H1 (cell line): ENCODE data around the gene SLC2A11. TPM values are rescaled to one million over a fixed set of nuclear protein-coding genes. Genes with fewer than 3 reads are reported as not detected.

Experiments
- CTCF ChIA-PET: fragments of 300-600 bp; sonication (Branson Sonifier 250); formaldehyde crosslinking; loops from one replicate; lab custom pipeline; 2021; ENCODE audit not compliant: partially characterized antibody; lab: Charles Lee
- POLR2A ChIA-PET: fragments of 300-600 bp; sonication (Branson Sonifier 250); formaldehyde crosslinking; loops from one replicate; lab custom pipeline; 2021; ENCODE audit warnings: inconsistent platforms; ENCODE audit not compliant: partially characterized antibody; lab: Charles Lee
- DNase-seq, 2 experiments: peaks; one replicate each; pipeline versions ENCODE4 v3.0.0 to v3.0.0-alpha.2; 2010 to 2022; ENCODE audit warnings: low spot score in 2 of 2, low read depth in 1 of 2, mixed read lengths in 1 of 2
- FAIRE-seq: peaks from 2 replicates; lab custom pipeline; 2011; peaks lifted over from hg19 to GRCh38; lab: Jason Lieb, UNC
- H2AFZ ChIP-seq: 2 replicates; pipeline ENCODE4 v1.8.1; 2012; ENCODE audit warnings: low read length, inconsistent platforms
- H2AK5ac ChIP-seq: 2 replicates; pipeline ENCODE4 v1.6.1; 2013; ENCODE audit warnings: low read depth, low read length
- H2BK120ac ChIP-seq: replicated peaks from 2 replicates; pipeline ENCODE3; 2013; ENCODE audit warnings: low read depth, low read length, inconsistent platforms
- H2BK12ac ChIP-seq: 2 replicates; pipeline ENCODE4 v1.6.1; 2013; ENCODE audit warnings: low read depth, low read length
- H2BK15ac ChIP-seq: 2 replicates; pipeline ENCODE4 v1.6.1; 2013; ENCODE audit warnings: low read length
- H2BK20ac ChIP-seq: 2 replicates; pipeline ENCODE4 v1.6.1; 2013; ENCODE audit warnings: low read length
- H2BK5ac ChIP-seq: 2 replicates; pipeline ENCODE4 v1.6.1; 2013; ENCODE audit warnings: low read depth, low read length
- H3K14ac ChIP-seq: 2 replicates; pipeline ENCODE4 v1.6.1; 2013; ENCODE audit warnings: inconsistent platforms; ENCODE audit not compliant: insufficient read length
- H3K18ac ChIP-seq: 2 replicates; pipeline ENCODE4 v1.6.1; 2013; ENCODE audit warnings: low read length; ENCODE audit errors: extremely low read depth
- H3K23ac ChIP-seq: 2 replicates; pipeline ENCODE4 v1.6.1; 2013; ENCODE audit warnings: inconsistent platforms; ENCODE audit not compliant: insufficient read length
- H3K23me2 ChIP-seq: 2 replicates; pipeline ENCODE4 v1.6.1; 2013; ENCODE audit warnings: low read depth, low read length
- H3K27ac ChIP-seq: 2 replicates; pipeline ENCODE4 v1.6.1; 2011; ENCODE audit warnings: low read depth, low read length, inconsistent platforms
- H3K27me3 ChIP-seq, 4 experiments: replicated peaks in 1 of 4; 1 replicate in 1 of 4; 2 replicates in 3 of 4; pipeline versions ENCODE4 v1.6.1 to v1.8.1; 2011 to 2013; ENCODE audit warnings: low read length in 3 of 4, mild to moderate bottlenecking in 3 of 4, inconsistent platforms in 2 of 4, mixed read lengths in 2 of 4, moderate library complexity in 1 of 4; ENCODE audit not compliant: control insufficient read depth in 3 of 4, insufficient read depth in 3 of 4; ENCODE audit errors: extremely low read depth in 1 of 4
- H3K36me3 ChIP-seq, 4 experiments: 2 replicates each; pipeline versions ENCODE4 v1.6.1 to v1.8.1; 2011 to 2013; ENCODE audit warnings: mild to moderate bottlenecking in 4 of 4, low read length in 3 of 4, moderate library complexity in 2 of 4, control low read depth in 1 of 4, inconsistent platforms in 1 of 4; ENCODE audit not compliant: insufficient read depth in 4 of 4, control insufficient read depth in 2 of 4
- H3K4ac ChIP-seq: replicated peaks from 2 replicates; pipeline ENCODE3; 2013; ENCODE audit warnings: low read length, low read depth, mixed read lengths, inconsistent platforms; ENCODE audit not compliant: insufficient read length
- H3K4me1 ChIP-seq, 4 experiments: replicated peaks in 1 of 4; 1 replicate in 1 of 4; 2 replicates in 3 of 4; pipeline versions ENCODE4 v1.6.1 to v1.8.1; 2011 to 2013; ENCODE audit warnings: low read length in 3 of 4, inconsistent platforms in 2 of 4, mixed read lengths in 1 of 4; ENCODE audit not compliant: insufficient read depth in 4 of 4, control insufficient read depth in 3 of 4
- H3K4me2 ChIP-seq, 2 experiments: 2 replicates each; pipeline versions ENCODE4 v1.6.1 to v1.8.1; 2011 to 2013; ENCODE audit warnings: low read depth in 2 of 2, low read length in 2 of 2, control low read depth in 1 of 2, inconsistent platforms in 1 of 2, mild to moderate bottlenecking in 1 of 2; ENCODE audit not compliant: insufficient read depth in 1 of 2
- H3K4me3 ChIP-seq, 4 experiments: fragments of 200-600, 300-600 bp in 1 of 4; sonication (generic), shearing (Covaris generic), sonication (Bioruptor Twin) in 1 of 4; 2 replicates each; pipeline versions ENCODE4 v1.5.1 to v1.8.1; 2011 to 2016; ENCODE audit warnings: low read length in 4 of 4, low read depth in 3 of 4, control low read depth in 2 of 4, inconsistent platforms in 2 of 4, mild to moderate bottlenecking in 2 of 4, mixed read lengths in 1 of 4, moderate library complexity in 1 of 4; ENCODE audit not compliant: insufficient read depth in 2 of 4; ENCODE audit errors: extremely low read depth in 1 of 4
- H3K56ac ChIP-seq: replicated peaks from 2 replicates; pipeline ENCODE3; 2013; ENCODE audit warnings: low read depth, mild to moderate bottlenecking, mixed read lengths, low read length, inconsistent platforms; ENCODE audit not compliant: insufficient read length
- H3K79me1 ChIP-seq: 2 replicates; pipeline ENCODE4 v1.6.1; 2013; ENCODE audit warnings: low read depth, low read length, control low read depth
- H3K79me2 ChIP-seq, 2 experiments: 2 replicates each; pipeline versions ENCODE4 v1.6.1 to v1.8.1; 2012 to 2013; ENCODE audit warnings: low read length in 2 of 2, mild to moderate bottlenecking in 2 of 2, inconsistent platforms in 1 of 2; ENCODE audit not compliant: insufficient read depth in 2 of 2, control insufficient read depth in 1 of 2
- H3K9ac ChIP-seq, 4 experiments: replicated peaks in 1 of 4; 1 replicate in 1 of 4; 2 replicates in 3 of 4; pipeline versions ENCODE4 v1.6.1 to v1.8.1; 2011 to 2013; ENCODE audit warnings: low read depth in 3 of 4, low read length in 3 of 4, control low read depth in 2 of 4, mild to moderate bottlenecking in 2 of 4, moderate library complexity in 2 of 4, inconsistent platforms in 1 of 4; ENCODE audit errors: extremely low read depth in 1 of 4
- H3K9me3 ChIP-seq, 2 experiments: 2 replicates each; pipeline versions ENCODE4 v1.6.1 to v1.8.1; 2012 to 2013; ENCODE audit warnings: mild to moderate bottlenecking in 2 of 2, moderate library complexity in 2 of 2, control low read depth in 1 of 2, inconsistent platforms in 1 of 2, low read depth in 1 of 2, low read length in 1 of 2, mixed read lengths in 1 of 2; ENCODE audit not compliant: insufficient read depth in 2 of 2
- H4K20me1 ChIP-seq, 2 experiments: replicated peaks in 1 of 2; 2 replicates each; pipeline versions ENCODE3 to v1.8.1; 2011 to 2013; ENCODE audit warnings: inconsistent platforms in 2 of 2, low read length in 2 of 2, mild to moderate bottlenecking in 1 of 2; ENCODE audit not compliant: insufficient read depth in 2 of 2, control insufficient read depth in 1 of 2
- H4K5ac ChIP-seq: 2 replicates; pipeline ENCODE4 v1.6.1; 2013; ENCODE audit warnings: low read length, low read depth, mixed read lengths, inconsistent platforms; ENCODE audit not compliant: insufficient read length
- H4K8ac ChIP-seq: 2 replicates; pipeline ENCODE4 v1.8.0; 2013; ENCODE audit warnings: mild to moderate bottlenecking, moderate library complexity, low read length, inconsistent platforms; ENCODE audit not compliant: insufficient read depth; ENCODE audit errors: extremely low read depth
- H4K91ac ChIP-seq: replicated peaks from 2 replicates; pipeline ENCODE3; 2013; ENCODE audit warnings: low read length, mixed read lengths, inconsistent platforms; ENCODE audit not compliant: insufficient read length
- CBX8 ChIP-seq: fragments of 300-800, 300-1000 bp; sonication (generic); IDR thresholded peaks from 2 replicates; pipeline ENCODE4 v1.7.1; 2016; ENCODE audit warnings: low read depth, low read length, borderline replicate concordance
- CHD2 ChIP-seq: IDR thresholded peaks from 2 replicates; pipeline ENCODE4 v1.6.1; 2012; ENCODE audit warnings: low read length, improper control_type of control experiment
- RAD21 ChIP-seq, 2 experiments: IDR thresholded peaks in 1 of 2; conservative IDR thresholded peaks in 1 of 2; 2 replicates each; pipeline ENCODE4 v1.6.1; 2011; ENCODE audit warnings: low read depth in 2 of 2, low read length in 2 of 2, improper control_type of control experiment in 1 of 2, inconsistent platforms in 1 of 2, mild to moderate bottlenecking in 1 of 2, moderate library complexity in 1 of 2
- RXRA ChIP-seq: IDR thresholded peaks from 2 replicates; pipeline ENCODE4 v1.6.1; 2011; ENCODE audit warnings: low read depth, mild to moderate bottlenecking, low read length, moderate library complexity; ENCODE audit not compliant: insufficient read depth
- TAF1 ChIP-seq: IDR thresholded peaks from 2 replicates; pipeline ENCODE4 v1.6.1; 2011; ENCODE audit warnings: mild to moderate bottlenecking, low read depth, low read length
- whole genome bisulfite sequencing, 2 experiments: shearing (Covaris generic) in 1 of 2; methylation state at CpG; one replicate each; pipeline versions ENCODE4 v1.1.6 to v1.1.7; 2013 to 2015; ENCODE audit warnings: low lambda C conversion rate in 2 of 2, mixed read lengths in 2 of 2, inconsistent platforms in 1 of 2, low coverage in 1 of 2, missing lambda C conversion rate in 1 of 2; ENCODE audit not compliant: insufficient replicate concordance in 2 of 2, insufficient coverage in 1 of 2, insufficient read length in 1 of 2; ENCODE audit errors: extremely low coverage in 1 of 2, missing lambda C conversion rate in 1 of 2; 5-methylcytosine and 5-hydroxymethylcytosine counted together
- polyA plus RNA-seq, 7 experiments: library from polyadenylated mRNA; depleted of rRNA in 3 of 7; stranded (reverse) in 5 of 7; unstranded in 2 of 7; fragments of >200 nt in 5 of 7; fragments of 200-250 nt in 2 of 7; gene quantifications; 1 replicate in 5 of 7; 2 replicates in 1 of 7; 4 replicates in 1 of 7; pipeline versions ENCODE4 v1.2.1 to v1.2.3, GENCODE V29; 2011 to 2013; ENCODE audit warnings: missing spikeins in 2 of 7, mixed read lengths in 2 of 7
- total RNA-seq: library from RNA; stranded (reverse); fragmentation: NEBNext Ultra II Directional; extraction: Animal tissue kit (Norgen Biotek cat#: 25700); gene quantifications from 2 replicates; pipeline ENCODE4 v1.2.1, GENCODE V29; 2021
- TF ChIP-seq, protein P1 (sequence below), 3 experiments: IDR thresholded peaks; 1 replicate in 2 of 3; 2 replicates in 1 of 3; pipeline versions ENCODE4 v1.5.1 to v1.6.1; 2011; ENCODE audit warnings: low read length in 3 of 3, mild to moderate bottlenecking in 3 of 3, inconsistent platforms in 2 of 3, low read depth in 1 of 3, moderate library complexity in 1 of 3; ENCODE audit not compliant: insufficient read depth in 1 of 3; ENCODE audit errors: control extremely low read depth in 1 of 3

Gene SLC2A11
- total and polyA plus RNA-seq, 2 of the 8 experiments (the other 6 are each of a cell fraction or from before 2014, with no cell fraction given): 10.7 to 12.5 TPM

DNA sequence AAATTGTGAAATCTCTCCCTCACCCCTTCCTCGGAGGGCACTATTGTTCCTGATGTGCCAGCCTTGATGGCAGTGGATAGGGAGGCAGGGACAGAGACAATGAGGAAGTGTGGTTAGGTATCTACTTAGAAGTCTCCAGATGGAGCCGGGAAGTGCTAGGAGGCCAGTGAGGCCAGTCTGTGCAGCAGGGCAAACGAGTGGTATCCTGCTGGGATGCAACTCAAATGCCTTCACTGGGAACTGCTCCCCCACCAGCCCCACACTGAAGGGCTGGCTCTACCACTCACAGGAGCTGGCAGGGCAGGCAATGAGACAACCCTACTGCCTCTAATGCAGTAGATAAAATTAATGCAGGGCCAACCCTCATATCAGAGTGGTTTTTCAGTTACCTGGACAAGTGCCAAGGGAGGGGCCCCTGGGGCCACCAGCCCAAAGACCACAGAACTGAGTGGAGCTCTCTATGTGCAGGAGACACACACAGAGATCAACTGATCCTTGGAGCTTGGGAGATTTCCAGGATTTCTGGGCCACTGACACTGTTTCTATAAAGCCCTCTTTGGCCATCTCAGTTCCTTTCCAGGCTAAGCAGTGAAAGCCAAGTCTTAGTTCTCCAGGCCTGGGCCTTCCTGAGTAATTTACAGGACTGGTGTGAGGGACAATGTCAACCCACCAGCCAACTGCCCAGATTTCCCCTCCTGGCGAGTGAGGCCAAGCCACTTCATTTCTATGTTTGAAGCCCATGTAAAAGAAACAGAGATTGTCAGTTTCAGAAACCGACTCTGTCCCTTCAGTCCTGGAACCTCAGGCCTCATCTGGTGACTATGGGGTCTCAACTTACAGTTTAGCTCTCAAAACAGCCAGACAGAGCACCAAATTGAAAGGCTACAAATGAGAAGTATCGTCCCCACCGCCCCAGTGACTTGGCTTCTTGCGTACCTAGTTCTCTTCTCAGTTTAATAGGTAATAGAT, 40.6 kb downstream of the SLC2A11 start:
- Histone ChIP-seq H3K36me3 (peaks cover 14 to 20% (median 18%) of the 10 kb centered on the region in 4 experiments), H4K5ac (no peak overlapping the region), H3K18ac (no peak overlapping the region; the same call in 1 of the 2 replicates), H3K23ac (no peak overlapping the region), H2AFZ (no peak overlapping the region), H2BK15ac (no peak overlapping the region), H3K4me3 (no peak overlapping the region), H4K8ac (no peak overlapping the region), H3K56ac (no peak overlapping the region), H3K27me3 (no peaks in the 10 kb centered on the region; a peak in 1 of 7 replicates), H3K4me2 (peak overlapping the region in 1 of 2 experiments; percentile 35; a peak in 1 of 4 replicates), H2BK5ac (no peak overlapping the region; the same call in 1 of the 2 replicates), H2BK12ac (no peak overlapping the region; the same call in 1 of the 2 replicates), H2BK120ac (no peak overlapping the region), H3K79me1 (no peaks in the 10 kb centered on the region; the same call in none of the 2 replicates), H4K20me1 (peaks cover 5 to 11% of the 10 kb centered on the region in 2 experiments), H3K4ac (no peak overlapping the region), H3K79me2 (peaks cover 0 to 7% of the 10 kb centered on the region in 2 experiments; a peak in 1 of 4 replicates), H3K9me3 (peaks cover 2 to 5% of the 10 kb centered on the region in 2 experiments; a peak in 1 of 4 replicates), H4K91ac (no peak overlapping the region), H3K27ac (0 out of 2 replicates have a peak overlapping the region, but pooled peaks have one; percentile 22), H3K23me2 (peaks cover 6% of the 10 kb centered on the region), H3K9ac (no peak overlapping the region), H2BK20ac (no peak overlapping the region), H3K14ac (no peak overlapping the region), H3K4me1 (peaks cover 7 to 28% (median 13%) of the 10 kb centered on the region in 4 experiments), H2AK5ac (peak overlapping the region; percentile 7; the same call in 1 of the 2 replicates)
- FAIRE-seq (no peak), DNase-seq (no peak)
- ChIA-PET POLR2A (interaction anchor here (0.9 to 1.5 kb wide), 8 partner anchors 8 to 41 kb away, joined by 3 to 6 read pairs (median 4); partner anchors contain the start of gene SLC2A11), CTCF (interaction anchor here (1.4 kb wide), 1 partner anchor 10 kb away, joined by 3 read pairs; no protein-coding TSS in a partner anchor)
- WGBS, 2 experiments: 64% methylated on average over 8 of the region's 8 CpGs; no CpG with 5 or more reads in 1 of the 2 experiments
- TF ChIP-seq CHD2 (no peak), CBX8 (no peak), RAD21 (IDR thresholded peaks at IDR 0.05 in 1 of 2, conservative IDR thresholded peaks at IDR 0.05 in 1 of 2; ENCODE audit: low read depth in 2 of 2, low read length in 2 of 2) (no peak), TAF1 (no peak), RXRA (no peak)
- TF ChIP-seq, protein P1, sequence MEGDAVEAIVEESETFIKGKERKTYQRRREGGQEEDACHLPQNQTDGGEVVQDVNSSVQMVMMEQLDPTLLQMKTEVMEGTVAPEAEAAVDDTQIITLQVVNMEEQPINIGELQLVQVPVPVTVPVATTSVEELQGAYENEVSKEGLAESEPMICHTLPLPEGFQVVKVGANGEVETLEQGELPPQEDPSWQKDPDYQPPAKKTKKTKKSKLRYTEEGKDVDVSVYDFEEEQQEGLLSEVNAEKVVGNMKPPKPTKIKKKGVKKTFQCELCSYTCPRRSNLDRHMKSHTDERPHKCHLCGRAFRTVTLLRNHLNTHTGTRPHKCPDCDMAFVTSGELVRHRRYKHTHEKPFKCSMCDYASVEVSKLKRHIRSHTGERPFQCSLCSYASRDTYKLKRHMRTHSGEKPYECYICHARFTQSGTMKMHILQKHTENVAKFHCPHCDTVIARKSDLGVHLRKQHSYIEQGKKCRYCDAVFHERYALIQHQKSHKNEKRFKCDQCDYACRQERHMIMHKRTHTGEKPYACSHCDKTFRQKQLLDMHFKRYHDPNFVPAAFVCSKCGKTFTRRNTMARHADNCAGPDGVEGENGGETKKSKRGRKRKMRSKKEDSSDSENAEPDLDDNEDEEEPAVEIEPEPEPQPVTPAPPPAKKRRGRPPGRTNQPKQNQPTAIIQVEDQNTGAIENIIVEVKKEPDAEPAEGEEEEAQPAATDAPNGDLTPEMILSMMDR (IDR thresholded peaks at IDR 0.05; ENCODE audit: control extremely low read depth in 1 of 3, insufficient read depth in 1 of 3, low read depth in 1 of 3, low read length in 3 of 3): no peak
